Putamen (tissue), 1 donor: Measurements from ENCODE around the gene YJEFN3.

Source experiments
- DNase-seq: peaks from one replicate; pipeline ENCODE4 v3.0.0-alpha.2; 2016; ENCODE audit warnings: low spot score

YJEFN3 gene

GRCh38 chr19:19540064-19540714 lies 11.5 kb downstream of the YJEFN3 start:
- DNase-seq = peak; percentile 30

GRCh38 chr19:19540715-19541515 lies 12.2 kb downstream of the YJEFN3 start:
- no peak for DNase-seq

- DNase-seq = no peak
Observed at GRCh38 chr19:19541616-19542015, 12.9 kb downstream of the YJEFN3 start.

- DNase-seq = no peak
Observed at GRCh38 chr19:19542507-19542906, 13.8 kb downstream of the YJEFN3 start.

GRCh38 chr19:19543101-19543500 lies 14.4 kb downstream of the YJEFN3 start:
- no peak for DNase-seq

- DNase-seq = no peak
Observed at GRCh38 chr19:19543640-19544039, 14.9 kb downstream of the YJEFN3 start.

- DNase-seq = no peak
Observed at GRCh38 chr19:19544257-19544953, 15.7 kb downstream of the YJEFN3 start.

- no peak for DNase-seq
Observed at GRCh38 chr19:19544954-19545591, 16.4 kb downstream of the YJEFN3 start.

- no peak for DNase-seq
Observed at GRCh38 chr19:19545707-19546106, 17.0 kb downstream of the YJEFN3 start.

GRCh38 chr19:19546751-19547162 lies 18.0 kb downstream of the YJEFN3 start:
- no peak for DNase-seq

- DNase-seq = no peak
Observed at GRCh38 chr19:19547674-19548336, 19.1 kb downstream of the YJEFN3 start.

GRCh38 chr19:19548915-19549759 lies 20.4 kb downstream of the YJEFN3 start:
- no peak for DNase-seq

- DNase-seq = no peak
Observed at GRCh38 chr19:19549804-19550464, 21.2 kb downstream of the YJEFN3 start.

GRCh38 chr19:19550485-19550929 lies 21.8 kb downstream of the YJEFN3 start:
- no peak for DNase-seq

GRCh38 chr19:19550972-19551852 lies 22.5 kb downstream of the YJEFN3 start:
- DNase-seq = no peak

- no peak for DNase-seq
Observed at GRCh38 chr19:19551853-19552192, 23.1 kb downstream of the YJEFN3 start.

- no peak for DNase-seq
Observed at GRCh38 chr19:19552798-19553197, 24.1 kb downstream of the YJEFN3 start.

- DNase-seq = no peak
Observed at GRCh38 chr19:19553670-19554069, 25.0 kb downstream of the YJEFN3 start.
